GM12878 (cell line): ENCODE measurements around the gene TM9SF2. TPM values are rescaled to one million over a fixed set of nuclear protein-coding genes. Genes with fewer than 3 reads are reported as not detected.

Source experiments
- ATAC-seq: fragments of 200-7000 bp; cut with Tn5 transposase; 3 replicates; pipeline ENCODE4 v1.9.1; 2020; ENCODE audit warnings: mild to moderate bottlenecking, moderate library complexity
- BruUV-seq: library from RNA; stranded (reverse); fragments of 400-500 nt; replicated peaks from 2 replicates; lab custom pipeline; 2021; lab: Mats Ljungman, UMichigan
- CTCF ChIA-PET: fragments of 300-600 bp; sonication (Branson Sonifier 250); formaldehyde crosslinking; extraction: SDS; loops from one replicate; lab custom pipeline; 2021; ENCODE audit warnings: inconsistent platforms; lab: Yijun Ruan, JAX
- POLR2A ChIA-PET: fragments of 350-600 bp; formaldehyde crosslinking; extraction: SDS; loops from one replicate; lab custom pipeline; 2021; ENCODE audit warnings: inconsistent platforms; lab: Charles Lee
- RAD21 ChIA-PET: fragments of 300-600 bp; sonication (Branson Sonifier 250); formaldehyde crosslinking; loops from one replicate; lab custom pipeline; 2023; ENCODE audit warnings: antibody characterized with exemption; ENCODE audit not compliant: unreplicated experiment; lab: Charles Lee
- SMC1A ChIA-PET: fragments of 300-600 bp; sonication (Branson Sonifier 250); formaldehyde crosslinking; loops from one replicate; lab custom pipeline; 2023; ENCODE audit not compliant: unreplicated experiment, uncharacterized antibody; lab: Charles Lee
- DNase-seq: peaks from one replicate; pipeline ENCODE4 v3.0.0-alpha.2; 2011; ENCODE audit warnings: low read depth, low spot score
- FAIRE-seq: peaks from 3 replicates; lab custom pipeline; 2011; peaks lifted over from hg19 to GRCh38; lab: Jason Lieb, UNC
- H2AFZ ChIP-seq: 2 replicates; pipeline ENCODE4 v1.6.0; 2011; ENCODE audit warnings: low read depth, low read length, control low read depth; ENCODE audit not compliant: control insufficient read depth
- H3K27ac ChIP-seq: 2 replicates; pipeline ENCODE4 v1.5.1; 2011; ENCODE audit warnings: control low read depth; ENCODE audit not compliant: control insufficient read depth, insufficient read depth
- H3K27me3 ChIP-seq, 2 experiments: replicated peaks in 1 of 2; 2 replicates each; pipeline versions ENCODE4 v1.6.0 to v1.6.1; 2011; ENCODE audit warnings: low read length in 1 of 2; ENCODE audit not compliant: control insufficient read depth in 2 of 2, insufficient read depth in 2 of 2
- H3K36me3 ChIP-seq, 2 experiments: 2 replicates each; pipeline ENCODE4 v1.5.1; 2011; ENCODE audit warnings: low read length in 1 of 2; ENCODE audit not compliant: control insufficient read depth in 2 of 2, insufficient read depth in 2 of 2
- H3K4me1 ChIP-seq: 2 replicates; pipeline ENCODE4 v1.6.1; 2011; ENCODE audit warnings: mild to moderate bottlenecking, low read length, moderate library complexity, mixed read lengths; ENCODE audit not compliant: control insufficient read depth, insufficient read depth
- H3K4me2 ChIP-seq: 2 replicates; pipeline ENCODE4 v1.6.0; 2011; ENCODE audit warnings: control low read depth; ENCODE audit not compliant: control insufficient read depth, insufficient read depth
- H3K4me3 ChIP-seq: fragments of 200-600 bp; sonication (generic); 2 replicates; pipeline ENCODE4 v1.5.1; 2016
- H3K79me2 ChIP-seq: 2 replicates; pipeline ENCODE4 v1.6.0; 2011; ENCODE audit warnings: low read length; ENCODE audit not compliant: control insufficient read depth, insufficient read depth
- H3K9ac ChIP-seq: 2 replicates; pipeline ENCODE4 v1.8.0; 2011; ENCODE audit warnings: low read length, control low read depth, mixed read lengths; ENCODE audit not compliant: control insufficient read depth, insufficient read depth
- H3K9me3 ChIP-seq: replicated peaks from 3 replicates; pipeline ENCODE4 v1.5.1; 2011; ENCODE audit warnings: mild to moderate bottlenecking, low read length; ENCODE audit not compliant: control insufficient read depth, insufficient read depth
- H4K20me1 ChIP-seq: 2 replicates; pipeline ENCODE4 v1.6.0; 2011; ENCODE audit not compliant: control insufficient read depth, insufficient read depth
- CBX3 ChIP-seq: fragments of 200-600 bp; sonication (generic); IDR thresholded peaks from 2 replicates; pipeline ENCODE4 v1.6.1; 2016; ENCODE audit warnings: low read depth, borderline replicate concordance
- CEBPB ChIP-seq, 2 experiments: fragments of 150-350 bp in 1 of 2; IDR thresholded peaks; 2 replicates each; pipeline ENCODE4 v1.6.1; 2012 to 2014; ENCODE audit warnings: low read depth in 2 of 2, low read length in 2 of 2, borderline replicate concordance in 1 of 2, inconsistent platforms in 1 of 2
- EED ChIP-seq: sonication (generic); IDR thresholded peaks from 2 replicates; pipeline ENCODE4 v1.6.1; 2016; ENCODE audit warnings: antibody characterized with exemption, low read depth
- GATAD2B ChIP-seq: fragments of 450-650 bp; conservative IDR thresholded peaks from 2 replicates; pipeline ENCODE4 v1.6.1; 2017; ENCODE audit warnings: low read depth, mild to moderate bottlenecking, moderate library complexity
- HCFC1 ChIP-seq: fragments of 150-350 bp; IDR thresholded peaks from 2 replicates; pipeline ENCODE4 v1.6.1; 2014; ENCODE audit warnings: low read length
- IKZF2 ChIP-seq, 2 experiments: fragments of 450-650 bp; IDR thresholded peaks; 2 replicates each; pipeline ENCODE4 v1.6.1; 2017; ENCODE audit warnings: mild to moderate bottlenecking in 2 of 2, moderate library complexity in 2 of 2
- JUNB ChIP-seq: IDR thresholded peaks from 2 replicates; pipeline ENCODE4 v1.6.1; 2016; ENCODE audit warnings: antibody characterized with exemption, mild to moderate bottlenecking
- NBN ChIP-seq: fragments of 450-650 bp; IDR thresholded peaks from 2 replicates; pipeline ENCODE4 v1.6.1; 2016
- NR2C2 ChIP-seq: IDR thresholded peaks from 2 replicates; pipeline ENCODE4 v1.6.1; 2011; ENCODE audit warnings: borderline replicate concordance, low read depth; ENCODE audit not compliant: control insufficient read depth, insufficient read length
- RB1 ChIP-seq: fragments of 450-650 bp; formaldehyde crosslinking; IDR thresholded peaks from 2 replicates; pipeline ENCODE4 v1.6.1; 2017; ENCODE audit warnings: mild to moderate bottlenecking, borderline replicate concordance
- SIN3A ChIP-seq: IDR thresholded peaks from 2 replicates; pipeline ENCODE4 v1.6.1; 2012; ENCODE audit warnings: low read depth, low read length, improper control_type of control experiment
- SMARCA5 ChIP-seq: fragments of 450-650 bp; IDR thresholded peaks from 2 replicates; pipeline ENCODE4 v1.6.1; 2017; ENCODE audit warnings: mild to moderate bottlenecking
- TCF12 ChIP-seq: IDR thresholded peaks from 2 replicates; pipeline ENCODE4 v1.6.1; 2011; ENCODE audit warnings: low read depth, mild to moderate bottlenecking, low read length
- ZNF274 ChIP-seq: IDR thresholded peaks from one replicate; pipeline ENCODE4 v1.8.0; 2011; ENCODE audit not compliant: insufficient read length, insufficient read depth
- WGBS: methylation state at CpG from one replicate; pipeline ENCODE4 v1.1.6; 2016; ENCODE audit warnings: low lambda C conversion rate; ENCODE audit not compliant: insufficient replicate concordance, insufficient coverage; ENCODE audit errors: missing lambda C conversion rate; 5-methylcytosine and 5-hydroxymethylcytosine counted together
- in situ Hi-C: fragments of 300-500 bp; cut with MboI; formaldehyde crosslinking; loops from 9 replicates; pipeline ENCODE4 v1.14.3; 2018; ENCODE audit warnings: mixed read lengths
- intact Hi-C: fragments of 100-400 bp; cut with micrococcal nuclease; formaldehyde crosslinking; loops from one replicate; pipeline ENCODE4 v1.14.2; 2022; ENCODE audit not compliant: unreplicated experiment
- polyA plus RNA-seq, 11 experiments: library from polyadenylated mRNA; depleted of rRNA in 4 of 11; unstranded in 6 of 11; stranded (reverse) in 5 of 11; fragments of >200 nt; fragmentation: Nextera tagmentation in 4 of 11; fragmentation: Illumina TruSeq in 1 of 11; extraction: Ambion mirVana in 4 of 11; extraction: Trizol in 1 of 11; gene quantifications; 1 replicate in 1 of 11; 2 replicates in 10 of 11; pipeline versions ENCODE4 v1.2.1 to v1.2.3, GENCODE V29; 2011 to 2016; ENCODE audit warnings: inconsistent platforms in 2 of 11, missing spikeins in 2 of 11, low read depth in 1 of 11
- total RNA-seq, 4 experiments: library from RNA; depleted of rRNA in 3 of 4; stranded (reverse); fragments of >200 nt in 3 of 4; fragmentation: Illumina TruSeq in 1 of 4; extraction: Trizol in 1 of 4; gene quantifications; 2 replicates each; pipeline versions ENCODE4 v1.2.1 to v1.2.3, GENCODE V29; 2013 to 2021
- TF ChIP-seq, protein P1 (sequence below): IDR thresholded peaks from 2 replicates; pipeline ENCODE4 v1.6.1; 2011; ENCODE audit warnings: low read depth, low read length, improper control_type of control experiment, borderline replicate concordance

The TM9SF2 gene
- total and polyA plus RNA-seq, 10 of the 15 experiments (the other 5 are each of a cell fraction or from before 2014, with no cell fraction given), result 34.6 to 128 (median 79.2) TPM

DNA sequence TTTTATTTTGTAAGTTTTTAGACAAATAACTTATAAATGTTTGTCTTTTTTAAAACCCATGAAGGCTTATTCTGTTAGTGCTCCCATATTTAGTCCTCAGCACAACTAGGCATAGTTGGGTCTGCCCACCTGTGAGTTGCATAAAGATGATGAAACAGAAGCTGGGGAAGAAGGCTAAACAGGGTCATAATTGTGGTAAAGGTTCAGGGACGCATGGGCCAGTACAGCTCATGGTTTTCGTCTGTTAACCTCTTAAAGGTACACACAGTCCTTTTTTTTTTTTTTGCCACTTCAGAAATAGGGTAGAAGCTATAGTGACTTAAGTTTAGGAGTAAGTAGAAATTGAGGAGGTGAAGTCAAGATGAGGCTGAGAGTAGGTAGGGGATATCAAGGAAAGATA lies 58.3 kb downstream of the TM9SF2 start:
- no peak for FAIRE-seq
- POLR2A ChIA-PET, result no interaction called here

DNA sequence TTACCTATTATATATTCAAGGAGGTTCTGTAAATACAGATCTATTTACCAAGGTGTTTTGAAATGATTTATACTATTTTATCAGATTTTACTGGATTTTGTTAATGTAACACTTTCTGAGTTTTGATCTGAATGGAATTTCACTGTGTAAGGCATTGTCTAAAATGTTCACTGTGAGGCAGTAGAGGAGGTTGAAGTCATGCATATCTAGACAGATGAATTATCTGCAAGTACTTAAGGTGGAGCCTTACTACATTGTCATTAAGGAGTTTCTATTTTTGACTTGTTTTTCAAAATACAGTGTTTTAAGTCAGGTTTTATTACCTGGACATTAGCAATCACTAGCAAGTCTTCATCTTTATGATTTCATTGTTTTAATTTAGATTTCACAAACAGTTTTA lies 62.1 kb downstream of the TM9SF2 start:
- Histone ChIP-seq H3K27me3 (no peaks in the 10 kb centered on the region), H3K4me3 (no peak overlapping the region), H3K4me1 (no peaks in the 10 kb centered on the region), H3K9me3 (no peaks in the 10 kb centered on the region), H4K20me1 (no peaks in the 10 kb centered on the region), H3K79me2 (no peaks in the 10 kb centered on the region), H2AFZ (no peak overlapping the region), H3K4me2 (no peak overlapping the region), H3K36me3 (peaks cover 5 to 24% of the 10 kb centered on the region in 2 experiments), H3K9ac (no peak overlapping the region), H3K27ac (no peak overlapping the region)
- DNase-seq (no peak), ATAC-seq (no peak), FAIRE-seq (peak; percentile 35)
- ChIA-PET CTCF (interaction anchor here (0.6 to 1.4 kb wide), 2 partner anchors 11 to 25 kb away, joined by 3 read pairs; no protein-coding TSS in a partner anchor), RAD21 (no interaction called here), SMC1A (no interaction called here), POLR2A (no interaction called here)
- TF ChIP-seq CBX3 (no peak), TCF12 (no peak), SIN3A (no peak), HCFC1 (no peak), EED (no peak), IKZF2 (IDR thresholded peaks at IDR 0.05) (no peak), CEBPB (IDR thresholded peaks at IDR 0.05; ENCODE audit: borderline replicate concordance in 1 of 2, low read depth in 2 of 2, low read length in 2 of 2) (no peak), SMARCA5 (no peak), GATAD2B (no peak), NBN (no peak), NR2C2 (no peak), JUNB (no peak)
- TF ChIP-seq, protein P1, sequence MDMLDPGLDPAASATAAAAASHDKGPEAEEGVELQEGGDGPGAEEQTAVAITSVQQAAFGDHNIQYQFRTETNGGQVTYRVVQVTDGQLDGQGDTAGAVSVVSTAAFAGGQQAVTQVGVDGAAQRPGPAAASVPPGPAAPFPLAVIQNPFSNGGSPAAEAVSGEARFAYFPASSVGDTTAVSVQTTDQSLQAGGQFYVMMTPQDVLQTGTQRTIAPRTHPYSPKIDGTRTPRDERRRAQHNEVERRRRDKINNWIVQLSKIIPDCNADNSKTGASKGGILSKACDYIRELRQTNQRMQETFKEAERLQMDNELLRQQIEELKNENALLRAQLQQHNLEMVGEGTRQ, result no peak
- intact Hi-C loops, result no loop called here
- in situ Hi-C loops, result no loop called here
- no TSS peak for BruUV-seq

More for the DNA sequence above, 58.3 kb downstream of the TM9SF2 start:
- intact Hi-C loops, result no loop called here
- Histone ChIP-seq H3K9me3 (no peaks in the 10 kb centered on the region), H3K27ac (no peak overlapping the region), H3K79me2 (no peaks in the 10 kb centered on the region), H2AFZ (no peak overlapping the region), H3K27me3 (no peaks in the 10 kb centered on the region), H4K20me1 (no peaks in the 10 kb centered on the region), H3K36me3 (peaks cover 2 to 39% of the 10 kb centered on the region in 2 experiments), H3K4me2 (no peak overlapping the region), H3K4me3 (no peak overlapping the region), H3K9ac (no peak overlapping the region), H3K4me1 (no peaks in the 10 kb centered on the region)
- SMC1A ChIA-PET, result interaction anchor here (1.2 to 1.4 kb wide), 3 partner anchors 13 to 290 kb away, joined by 3 to 7 read pairs (median 3); no protein-coding TSS in a partner anchor
- no TSS peak for BruUV-seq
- ATAC-seq (no peak), DNase-seq (no peak)
- CTCF ChIA-PET, result interaction anchor here (1.1 kb wide), 1 partner anchor 21 kb away, joined by 3 read pairs; no protein-coding TSS in a partner anchor
- RAD21 ChIA-PET, result interaction anchor here (1.2 kb wide), 1 partner anchor 31 kb away, joined by 3 read pairs; no protein-coding TSS in a partner anchor
- in situ Hi-C loops, result no loop called here
- WGBS, result 90% methylated on average over 2 of the region's 2 CpGs
- TF ChIP-seq RB1, result no peak
- no peak for TF ChIP-seq ZNF274
